HG03558 (cell line): Measurements from ENCODE around the gene FSTL5.
A peak's percentile ranks its signal among the peaks of the same experiment; 100 is the strongest.

ENCODE experiments used
- ATAC-seq: cut with Tn5 transposase; IDR thresholded peaks from one replicate; pipeline ENCODE4 v1.9.1; 2021; ENCODE audit warnings: moderate number of reproducible peaks; ENCODE audit not compliant: unreplicated experiment; ENCODE audit errors: extremely low read depth

Gene FSTL5

DNA sequence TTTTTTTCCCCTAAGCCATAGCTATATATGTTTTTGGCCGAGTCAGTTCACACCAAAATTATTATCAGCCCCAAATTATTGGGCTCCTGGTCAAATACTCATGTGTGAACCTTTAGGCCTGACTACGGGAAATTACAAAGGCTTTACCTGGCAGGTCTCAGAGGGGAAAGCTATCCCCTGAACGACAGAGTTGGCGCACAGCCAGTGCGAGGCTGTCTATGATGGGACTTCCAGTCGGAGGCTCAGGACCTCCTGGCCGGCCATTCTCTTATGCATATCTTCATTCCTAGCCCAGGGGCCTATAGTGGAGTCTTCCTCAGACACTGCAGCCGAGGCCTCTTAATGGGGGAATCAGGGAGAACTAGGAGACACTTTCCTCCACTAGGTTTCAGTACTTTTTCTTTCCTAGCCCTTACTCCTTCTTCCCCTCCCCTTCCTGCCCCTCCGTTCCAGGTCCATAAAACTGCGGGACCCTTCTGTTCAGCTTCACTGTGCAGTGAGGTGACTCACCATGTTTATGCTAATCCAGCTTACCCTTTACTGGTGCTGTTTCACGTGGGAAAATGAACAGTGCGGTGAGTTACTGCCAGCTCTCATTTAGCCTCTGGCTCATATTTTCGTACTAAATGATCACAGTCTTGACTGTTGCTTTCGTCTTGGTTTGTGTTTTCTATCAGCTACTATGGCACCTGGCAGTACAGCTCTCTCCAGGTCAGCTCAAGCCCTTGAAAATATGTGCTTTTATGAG is 533.9 kb downstream of the FSTL5 start:
- ATAC-seq = no peak

DNA sequence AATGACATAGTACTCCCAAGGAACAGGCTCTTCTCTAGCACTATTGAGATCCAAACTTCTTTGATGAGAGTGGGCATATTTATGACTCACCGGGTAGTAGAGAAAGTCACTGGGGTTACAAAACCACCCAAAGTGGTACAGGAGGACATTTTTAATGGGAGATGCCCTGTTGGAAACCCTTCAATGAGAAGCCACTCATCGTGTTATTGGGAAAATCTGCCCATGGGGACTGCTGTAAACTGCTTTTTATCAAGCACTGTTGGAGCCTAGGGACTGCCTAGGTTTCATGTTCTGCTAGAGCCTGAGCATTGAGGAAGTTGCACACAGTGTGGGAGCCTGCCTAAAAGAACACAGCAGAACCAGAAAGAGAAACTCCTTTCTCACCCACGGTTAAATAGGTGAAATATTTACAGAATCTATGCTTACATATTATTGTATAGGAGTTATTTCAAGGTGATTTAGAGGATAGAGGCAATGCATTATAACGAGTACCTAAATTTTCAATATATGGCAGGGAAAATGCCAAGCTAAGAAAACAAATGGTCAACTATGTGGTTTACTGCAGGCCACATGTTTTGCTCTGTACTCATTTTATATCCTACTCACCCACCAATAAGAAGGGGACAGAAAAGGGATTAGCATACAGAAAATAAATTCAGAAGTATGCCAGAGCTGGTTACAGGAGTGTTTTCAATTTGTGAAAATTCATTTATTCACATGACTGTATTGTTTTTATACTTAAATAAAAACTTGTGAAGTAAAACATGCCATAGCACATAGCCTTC is 559.1 kb downstream of the FSTL5 start:
- ATAC-seq = no peak

DNA sequence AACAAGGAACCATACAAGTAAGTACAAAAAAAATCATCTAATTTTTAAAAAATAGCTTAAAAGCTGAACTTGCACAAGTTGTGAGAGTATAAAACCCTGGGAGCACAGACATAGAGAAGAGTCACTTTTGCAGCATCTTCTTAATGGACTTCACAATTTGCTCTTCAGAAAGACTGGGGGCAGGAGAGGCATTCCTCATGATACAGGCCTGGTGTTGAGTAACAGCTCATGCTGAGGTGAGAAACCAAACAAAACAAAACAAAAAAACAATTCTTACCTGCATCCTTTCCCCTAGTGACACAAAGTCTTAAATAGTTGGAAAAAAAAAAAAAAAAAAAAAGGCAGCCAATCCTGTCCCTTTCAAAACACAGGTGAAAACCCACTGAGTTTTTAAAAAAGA is 562.8 kb downstream of the FSTL5 start:
- no peak for ATAC-seq

DNA sequence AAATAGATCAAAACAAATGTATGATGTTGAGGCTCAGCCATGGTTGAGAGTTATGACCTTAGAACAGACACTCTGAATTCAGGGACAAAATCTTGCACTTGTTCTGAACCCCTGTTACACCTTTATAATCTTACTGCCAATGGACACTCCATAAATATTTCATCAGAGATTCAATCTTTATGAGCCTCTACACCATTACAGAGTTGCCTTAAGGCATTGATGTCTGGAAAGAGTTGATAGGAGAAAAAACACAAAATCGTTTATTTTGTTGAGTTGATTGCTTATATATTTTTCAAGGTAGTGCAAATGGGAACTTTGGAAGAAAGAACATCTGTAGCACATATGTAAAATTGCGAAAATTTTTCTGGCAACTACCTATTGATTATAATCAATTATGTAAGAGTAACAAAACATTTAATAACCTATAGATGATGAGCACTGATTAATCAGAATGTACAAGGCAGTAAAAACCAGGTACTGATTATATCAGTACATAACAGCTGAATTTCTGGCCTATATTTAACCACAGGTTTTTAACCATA is 568.5 kb downstream of the FSTL5 start:
- ATAC-seq = no peak

DNA sequence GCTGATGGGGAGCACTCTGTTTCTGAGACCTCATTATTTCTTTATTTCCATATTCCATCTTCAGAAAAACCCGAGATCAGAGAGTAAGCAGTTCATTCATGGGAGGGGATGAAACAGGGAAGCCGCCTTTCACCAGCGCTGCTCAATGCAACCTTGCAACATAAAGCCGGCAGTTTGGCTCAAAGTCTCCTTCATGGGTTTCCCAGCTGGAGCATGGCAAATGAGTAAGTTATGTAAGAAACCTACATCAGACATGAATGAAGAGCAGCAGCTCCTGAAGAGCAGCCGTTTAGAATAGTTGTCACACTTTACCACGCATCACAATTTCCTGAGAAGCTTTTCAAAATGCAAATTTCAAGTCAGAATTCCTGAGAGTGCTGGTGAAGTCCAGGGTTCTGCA is 578.8 kb downstream of the FSTL5 start:
- ATAC-seq = no peak

DNA sequence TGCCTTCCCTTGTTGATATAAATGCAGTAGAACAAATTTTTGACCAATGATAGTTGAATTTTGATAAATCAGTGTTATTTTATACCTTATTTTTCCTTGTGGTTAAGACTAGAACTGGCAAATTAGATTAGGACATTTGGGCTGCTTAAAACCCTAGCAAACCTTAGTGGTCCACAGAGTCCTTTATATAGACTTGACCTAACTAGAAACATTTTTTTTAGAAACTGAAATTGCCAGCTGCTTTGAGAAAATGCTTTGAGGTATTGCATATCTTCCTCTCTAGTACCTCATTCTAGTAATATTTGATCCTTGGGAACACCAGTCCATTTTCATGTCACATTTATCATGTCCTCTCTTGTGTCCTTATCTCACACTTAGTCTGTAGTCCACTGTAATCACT is 580.3 kb downstream of the FSTL5 start:
- ATAC-seq = no peak

DNA sequence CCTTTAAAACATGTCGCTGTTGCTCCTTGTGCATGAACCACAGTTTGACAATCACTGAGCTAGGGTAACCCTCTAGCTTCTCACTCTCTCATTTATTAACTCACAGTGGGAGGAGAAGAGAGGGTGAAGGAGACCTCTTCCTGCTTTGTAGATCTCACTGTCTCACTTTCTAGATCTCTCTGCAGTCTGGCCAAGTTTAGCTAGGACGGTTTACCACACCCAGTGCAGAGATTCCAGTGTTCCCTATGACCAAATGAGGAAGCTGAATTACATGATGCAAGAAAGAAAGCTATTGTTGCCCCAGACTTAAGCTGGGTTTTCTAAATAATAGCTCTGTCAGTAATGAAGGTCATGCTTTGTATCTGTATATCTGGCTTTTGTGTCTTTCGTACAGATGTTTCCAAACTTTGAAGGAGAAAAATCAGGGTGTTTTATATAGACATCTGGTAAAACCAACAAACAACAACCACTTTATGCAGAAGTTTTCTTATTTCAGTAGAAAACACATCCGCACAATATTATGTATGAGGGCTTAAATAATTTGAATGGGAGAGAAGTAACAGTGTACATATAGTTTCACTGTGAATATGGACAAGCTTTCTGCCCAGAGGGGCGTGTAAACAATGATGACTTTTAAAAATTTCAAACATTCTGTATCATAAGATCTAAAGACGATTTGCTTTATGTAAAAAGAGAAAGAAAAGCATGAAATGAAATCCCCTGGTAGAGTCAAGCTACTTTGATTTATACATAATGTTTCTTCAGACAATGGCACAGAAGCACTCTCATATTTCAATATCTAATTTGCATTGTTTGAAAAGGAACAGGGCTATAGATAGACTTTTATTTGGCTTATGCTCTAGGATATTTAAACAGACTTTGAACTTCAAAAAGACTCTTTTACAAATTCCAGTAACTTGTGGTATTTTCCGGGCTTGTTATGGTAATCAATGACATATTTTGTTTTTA is 582.3 kb downstream of the FSTL5 start:
- ATAC-seq = no peak

DNA sequence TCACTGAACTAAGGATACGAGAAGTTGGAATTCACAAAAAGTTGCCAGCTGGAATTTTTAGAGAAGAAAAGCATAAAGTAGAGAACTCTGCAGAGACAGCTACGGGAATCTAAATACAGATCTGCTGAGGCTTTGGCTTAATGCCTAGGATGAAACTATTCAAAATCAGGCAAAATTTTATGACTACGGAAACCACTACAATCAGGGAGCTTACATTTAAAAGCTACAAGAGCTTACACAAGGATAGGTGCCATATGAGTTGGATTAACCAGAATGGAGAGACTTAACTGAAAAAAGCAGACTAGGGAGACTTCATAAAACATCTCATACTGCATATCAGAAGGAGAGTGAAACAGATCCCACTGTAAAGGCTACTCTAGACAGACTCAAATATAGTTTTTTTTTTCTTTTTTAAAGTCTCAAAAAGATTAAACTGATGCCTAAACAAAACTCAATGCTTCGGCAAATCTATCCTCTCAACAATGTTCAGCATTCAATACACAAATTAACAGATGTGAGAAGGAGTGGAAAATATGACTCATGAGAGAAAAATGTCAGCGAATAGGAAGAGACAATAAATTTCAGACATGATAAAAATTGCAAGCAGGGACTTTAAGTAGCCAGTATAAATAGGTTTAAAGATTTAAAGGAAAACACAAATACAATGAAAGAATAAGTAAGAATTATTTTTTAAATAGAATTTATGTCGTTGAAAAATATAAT is 586.1 kb downstream of the FSTL5 start:
- no peak for ATAC-seq

DNA sequence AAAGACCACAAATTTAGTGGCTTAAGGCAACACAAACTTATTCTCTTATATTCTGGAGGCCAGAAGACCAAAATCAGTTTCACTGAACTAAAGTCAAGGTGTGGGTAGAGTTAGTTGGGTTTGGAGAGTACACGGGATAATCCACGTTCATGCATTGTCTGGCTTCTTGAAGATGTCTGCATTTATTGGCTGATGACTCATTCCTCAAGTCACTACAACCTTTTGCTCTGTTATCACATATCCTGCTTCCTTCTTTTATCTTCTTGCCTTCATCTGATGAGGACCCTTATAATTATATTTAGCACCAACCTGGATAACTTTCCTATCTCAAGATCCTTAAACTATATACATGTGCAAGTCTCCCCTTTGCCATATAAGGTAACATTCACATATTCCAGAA is 590.0 kb downstream of the FSTL5 start:
- ATAC-seq = no peak

DNA sequence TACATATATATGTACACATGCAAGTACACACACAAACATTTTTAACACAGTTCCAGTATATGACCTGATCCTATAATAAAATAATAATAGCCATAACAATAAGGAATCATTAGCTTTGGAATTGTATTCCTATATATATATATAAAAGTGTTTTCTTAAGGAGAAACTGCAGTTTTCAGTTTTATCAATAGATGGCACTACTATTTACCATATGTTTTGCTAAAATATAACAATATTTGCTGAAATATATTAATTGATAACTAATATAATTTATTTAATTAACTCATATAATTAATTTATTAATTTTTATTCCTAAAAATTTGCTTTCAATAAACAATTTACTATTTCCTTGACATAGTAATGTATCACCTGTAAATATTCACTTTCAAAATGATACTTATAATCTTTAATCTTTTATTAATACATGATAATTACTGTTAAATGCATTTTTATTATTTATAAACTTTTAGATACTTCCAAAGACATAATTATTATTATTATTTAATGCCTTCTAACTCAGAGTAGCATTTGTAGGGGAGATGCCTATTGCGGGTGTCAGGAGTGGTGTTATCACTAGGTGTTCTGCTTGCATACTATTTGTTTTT is 599.5 kb downstream of the FSTL5 start:
- ATAC-seq = no peak

DNA sequence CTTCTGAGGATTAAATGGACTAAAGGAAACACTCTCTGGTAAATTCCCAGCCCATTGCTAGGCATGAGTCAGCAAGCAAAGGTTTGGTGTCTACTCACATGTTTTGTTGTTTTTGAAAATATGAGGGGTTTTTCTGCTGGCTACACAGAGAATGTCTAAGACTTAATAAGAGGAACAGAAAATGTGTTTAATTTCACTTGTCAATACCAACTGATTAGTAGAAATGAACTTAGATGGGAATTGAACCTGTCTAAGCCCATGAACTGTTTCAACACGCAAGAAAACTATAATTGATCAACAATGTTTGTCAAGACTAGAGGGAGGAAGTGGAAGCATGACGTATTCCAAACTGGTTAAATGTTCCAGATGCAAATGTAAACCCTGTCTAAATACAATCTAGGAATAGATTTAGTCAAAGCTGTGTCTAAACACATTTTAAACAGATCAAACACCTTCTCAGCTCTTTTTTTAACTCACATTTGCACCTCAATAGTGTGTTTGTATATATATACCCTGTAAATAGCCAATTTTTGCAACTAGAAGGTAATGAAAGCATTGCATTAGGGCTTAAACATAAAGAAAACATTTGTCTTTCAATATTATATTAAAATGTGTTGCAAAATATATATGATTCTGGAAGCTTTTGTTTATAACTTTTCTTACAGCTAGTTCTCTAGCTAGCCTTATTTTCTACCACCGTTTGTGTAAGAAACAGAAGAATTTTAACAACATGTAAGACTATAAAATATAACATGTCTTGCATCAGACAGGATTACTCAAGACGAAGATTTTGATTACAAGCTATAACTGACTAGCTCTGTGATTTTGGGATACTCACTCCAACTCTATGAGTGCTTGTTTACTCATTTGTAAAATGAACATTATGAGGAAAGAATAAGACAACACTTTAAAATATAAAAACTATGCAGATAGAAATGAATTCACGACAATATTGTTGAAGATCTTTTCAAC is 607.8 kb downstream of the FSTL5 start:
- peak; percentile 67 for ATAC-seq

DNA sequence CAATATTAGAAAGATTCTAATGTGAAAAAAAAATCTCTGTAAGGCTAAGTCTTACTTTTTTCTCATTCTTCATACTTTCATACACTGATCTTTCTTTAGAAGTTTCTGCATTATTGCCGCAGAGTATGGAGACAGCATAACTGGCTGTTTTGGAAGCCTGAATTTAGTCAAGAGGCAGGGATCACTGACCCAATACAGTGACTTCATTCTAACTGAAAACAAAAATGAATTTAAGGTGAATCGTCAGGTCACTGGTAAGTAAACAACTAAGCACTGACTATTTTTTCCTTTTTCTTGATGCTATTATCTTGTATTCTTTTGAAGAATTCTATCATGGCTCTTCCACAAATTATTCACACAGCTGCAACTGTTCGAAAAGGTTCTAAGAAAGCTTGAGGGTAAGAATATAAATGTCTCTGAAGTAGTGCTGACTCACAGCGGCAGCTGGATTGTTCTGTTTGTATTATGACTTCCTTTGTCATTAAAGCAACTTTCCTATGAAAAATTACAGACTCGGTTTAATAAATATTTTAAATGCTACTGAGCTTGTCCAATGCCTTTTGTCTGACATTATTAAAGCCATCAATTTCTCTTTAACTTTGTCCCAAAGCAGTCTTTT is 609.3 kb downstream of the FSTL5 start:
- no peak for ATAC-seq

DNA sequence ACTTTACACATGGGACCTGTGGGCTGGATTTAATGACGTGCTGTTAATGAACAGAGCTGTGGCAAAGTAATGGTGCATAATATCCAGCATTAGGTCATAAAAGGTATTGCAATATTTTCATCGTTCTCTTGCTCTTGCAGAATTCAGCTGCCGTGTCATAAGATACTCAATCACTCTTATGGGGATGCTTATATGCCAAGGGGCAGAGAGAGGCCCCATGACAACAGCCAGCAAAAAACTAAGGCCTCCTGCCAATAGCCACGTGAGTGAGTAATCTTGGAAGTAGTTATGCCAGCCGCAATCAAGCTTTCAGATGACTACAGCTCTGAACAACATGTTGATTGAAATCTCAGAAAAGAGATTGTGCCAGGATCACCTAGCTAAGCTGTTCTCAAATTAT is 616.9 kb downstream of the FSTL5 start:
- no peak for ATAC-seq

DNA sequence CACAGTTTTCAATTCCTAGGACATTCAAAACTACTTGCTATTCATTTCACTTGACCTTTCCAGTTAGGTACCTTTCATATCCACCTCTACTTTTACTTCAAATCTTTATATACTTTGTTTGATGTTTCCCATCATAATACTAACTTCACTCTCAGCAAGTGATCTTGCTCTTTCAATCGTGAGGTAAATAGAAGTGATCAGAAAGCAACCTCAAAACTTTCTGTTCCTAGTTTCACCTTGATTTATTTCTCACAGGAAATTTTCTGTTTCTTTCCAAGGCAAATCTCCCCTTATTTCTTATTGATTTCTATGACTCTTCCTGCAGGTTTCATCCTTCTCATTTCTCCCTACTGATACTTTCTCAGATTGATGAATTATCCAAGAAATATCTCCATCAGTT is 623.5 kb downstream of the FSTL5 start:
- ATAC-seq = no peak

DNA sequence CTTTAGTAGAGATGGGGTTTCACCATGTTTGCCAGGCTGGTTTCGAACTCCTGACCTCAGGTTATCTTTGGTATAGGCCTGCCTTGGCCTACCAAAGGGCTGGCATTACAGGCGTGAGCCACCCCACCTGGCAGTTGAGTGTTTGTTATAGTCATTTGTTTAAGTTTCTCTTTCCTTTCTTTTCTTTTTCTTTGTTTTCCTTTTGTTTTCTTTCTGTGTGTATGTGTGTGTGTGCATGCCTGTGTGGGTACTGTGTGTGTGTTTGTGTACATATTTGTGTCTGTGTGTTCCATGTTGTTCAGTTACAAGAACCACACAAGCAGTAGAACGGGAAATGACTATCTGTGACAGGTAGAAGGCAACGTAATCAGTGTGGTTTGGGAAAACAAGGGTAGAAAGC is 624.9 kb downstream of the FSTL5 start:
- ATAC-seq = no peak

DNA sequence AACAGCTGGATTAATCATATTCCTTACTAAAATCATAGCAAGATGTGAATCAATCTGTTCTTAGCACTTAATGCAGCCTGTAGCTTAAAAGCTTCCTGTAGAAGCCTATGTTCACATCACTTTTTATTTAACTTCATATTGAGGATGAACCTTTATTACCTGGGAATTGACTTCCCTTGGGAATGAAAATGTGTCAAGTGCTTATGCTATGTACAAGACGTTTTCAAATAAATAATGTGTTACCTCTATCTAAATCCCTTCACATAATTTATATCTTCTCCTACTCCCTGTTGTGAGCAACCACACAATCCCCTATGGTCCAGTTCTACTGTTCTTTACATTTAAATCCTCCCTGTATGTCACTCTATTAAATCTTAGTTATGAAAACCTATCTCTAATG is 633.1 kb downstream of the FSTL5 start:
- no peak for ATAC-seq

DNA sequence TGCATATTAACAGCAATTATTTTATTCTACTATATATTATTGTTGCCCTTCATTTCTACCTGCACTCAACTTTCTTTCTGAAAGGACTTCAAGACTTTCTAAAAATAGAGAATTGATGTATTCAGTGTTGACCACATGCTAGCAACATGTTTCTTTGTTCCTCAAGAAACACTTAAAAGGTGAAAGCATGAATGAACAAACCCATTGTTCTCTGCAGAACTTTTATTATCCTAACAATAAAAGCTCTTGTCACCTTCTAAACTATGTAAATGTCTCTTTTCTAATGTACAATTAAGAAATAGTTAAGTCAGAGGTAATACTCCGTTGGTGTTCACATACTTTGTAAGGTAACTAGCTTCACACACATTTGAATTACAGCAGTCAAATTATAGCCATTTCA is 638.7 kb downstream of the FSTL5 start:
- no peak for ATAC-seq

DNA sequence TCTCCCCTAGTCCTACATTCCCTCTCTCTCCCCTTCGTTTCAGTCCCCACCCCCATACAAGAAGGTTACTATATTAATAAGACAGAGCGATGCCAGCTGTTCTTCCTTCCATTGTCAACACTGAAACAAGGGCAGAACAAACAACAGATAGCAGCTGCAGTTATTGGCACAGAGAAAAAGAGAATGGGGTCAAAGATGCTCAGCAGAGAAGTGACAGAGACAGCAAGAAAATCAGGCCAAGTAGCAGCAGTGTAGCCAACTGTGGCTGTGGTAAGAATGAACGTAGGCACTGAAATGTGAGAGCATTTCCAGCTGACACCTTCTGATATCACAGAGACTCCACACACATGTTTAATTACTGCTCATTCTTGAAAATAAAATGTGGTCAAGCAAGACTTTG is 641.8 kb downstream of the FSTL5 start:
- no peak for ATAC-seq
